GM12891 (cell line): ENCODE results near the gene LILRB4.

Source experiments
- POLR2A ChIP-seq: IDR thresholded peaks from 2 replicates; pipeline ENCODE4 v1.6.1; 2011; ENCODE audit warnings: low read depth, low read length, control low read depth
- POLR2AphosphoS5 ChIP-seq: IDR thresholded peaks from 2 replicates; pipeline ENCODE4 v1.6.1; 2011; ENCODE audit warnings: low read depth, low read length, control low read depth
- POU2F2 ChIP-seq: IDR thresholded peaks from 2 replicates; pipeline ENCODE4 v1.6.1; 2011; ENCODE audit warnings: low read depth, mild to moderate bottlenecking, control low read depth, low read length, moderate library complexity
- SPI1 ChIP-seq: IDR thresholded peaks from 2 replicates; pipeline ENCODE4 v1.6.1; 2011; ENCODE audit warnings: low read depth, low read length, control low read depth
- TAF1 ChIP-seq: IDR thresholded peaks from 2 replicates; pipeline ENCODE4 v1.6.1; 2011; ENCODE audit warnings: low read depth, low read length, control low read depth

DNA sequence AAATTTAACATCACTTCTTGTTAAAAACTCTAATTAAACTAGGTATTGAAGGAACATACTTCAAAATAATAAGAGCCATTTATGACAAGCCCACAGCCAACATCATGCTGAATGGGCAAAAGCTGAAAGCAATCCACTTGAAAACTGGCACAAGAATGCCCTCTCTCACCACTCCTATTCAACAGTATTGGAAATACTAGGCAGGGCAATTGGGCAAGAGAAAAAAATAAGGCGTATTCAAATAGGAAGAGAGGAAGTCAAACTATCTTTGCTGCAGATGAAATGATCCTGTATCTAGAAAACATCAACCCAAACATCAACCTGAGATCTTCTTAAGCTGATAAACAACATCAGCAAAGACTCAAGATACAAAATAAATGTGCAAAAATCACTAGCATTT lies 48.1 kb upstream of the LILRB4 start:
- no peak for TF ChIP-seq TAF1
- no peak for TF ChIP-seq SPI1
- TF ChIP-seq POLR2AphosphoS5: no peak
- no peak for TF ChIP-seq POLR2A
- no peak for TF ChIP-seq POU2F2
